Activated T-cell treated with anti-CD3 and anti-CD28 coated beads, Interleukin-2, amount 50 U/mL, for 24 hours (primary cell): ENCODE results near the gene PDE4D.
A peak's percentile ranks its signal among the peaks of the same experiment; 100 is the strongest.

Experiments used
- DNase-seq: peaks from one replicate; pipeline ENCODE4 v3.0.0-alpha.2; 2020
- H3K27ac Mint-ChIP-seq: 2 replicates; pipeline ENCODE4 v1.8.0; 2020; ENCODE audit warnings: mild to moderate bottlenecking, mixed read lengths
- H3K27me3 Mint-ChIP-seq: 2 replicates; pipeline ENCODE4 v1.8.0; 2020; ENCODE audit warnings: mixed read lengths
- H3K36me3 Mint-ChIP-seq: 2 replicates; pipeline ENCODE4 v1.8.0; 2020; ENCODE audit warnings: low read depth, mixed read lengths
- H3K4me1 Mint-ChIP-seq: 2 replicates; pipeline ENCODE4 v1.8.0; 2020; ENCODE audit warnings: low read depth, mixed read lengths
- H3K4me3 Mint-ChIP-seq: 2 replicates; pipeline ENCODE4 v1.8.0; 2020; ENCODE audit warnings: mild to moderate bottlenecking, moderate library complexity, mixed read lengths
- H3K9me3 Mint-ChIP-seq: 2 replicates; pipeline ENCODE4 v1.8.0; 2020; ENCODE audit warnings: mixed read lengths

The PDE4D gene

GRCh38 chr5:59027145-59027907, 866.2 kb downstream of the PDE4D start:
- peaks cover 76% of the 10 kb centered on the region for H3K36me3 Mint-ChIP-seq
- H3K9me3 Mint-ChIP-seq: no peaks in the 10 kb centered on the region
- H3K27ac Mint-ChIP-seq: no peak overlapping the region
- peaks cover 58% of the 10 kb centered on the region for H3K4me1 Mint-ChIP-seq
- H3K27me3 Mint-ChIP-seq: no peaks in the 10 kb centered on the region
- no peak for DNase-seq
- no peak overlapping the region for H3K4me3 Mint-ChIP-seq

GRCh38 chr5:59025734-59026133, 867.8 kb downstream of the PDE4D start:
- peaks cover 67% of the 10 kb centered on the region for H3K4me1 Mint-ChIP-seq
- H3K36me3 Mint-ChIP-seq: peaks cover 78% of the 10 kb centered on the region
- H3K9me3 Mint-ChIP-seq: no peaks in the 10 kb centered on the region
- DNase-seq: no peak
- H3K4me3 Mint-ChIP-seq: no peak overlapping the region
- no peak overlapping the region for H3K27ac Mint-ChIP-seq
- no peaks in the 10 kb centered on the region for H3K27me3 Mint-ChIP-seq

- no peaks in the 10 kb centered on the region for H3K27me3 Mint-ChIP-seq
- no peak for DNase-seq
- peak overlapping the region; percentile 92 for H3K27ac Mint-ChIP-seq
- no peak overlapping the region for H3K4me3 Mint-ChIP-seq
- H3K9me3 Mint-ChIP-seq: no peaks in the 10 kb centered on the region
- peaks cover 80% of the 10 kb centered on the region for H3K4me1 Mint-ChIP-seq
- peaks cover 78% of the 10 kb centered on the region for H3K36me3 Mint-ChIP-seq
Observed at GRCh38 chr5:59021837-59022514, 871.5 kb downstream of the PDE4D start.

GRCh38 chr5:59021286-59021673, 872.2 kb downstream of the PDE4D start:
- Mint-ChIP-seq H3K36me3 (peaks cover 81% of the 10 kb centered on the region), H3K27me3 (no peaks in the 10 kb centered on the region), H3K9me3 (peaks cover 5% of the 10 kb centered on the region), H3K27ac (peak overlapping the region; percentile 92), H3K4me3 (peak overlapping the region; percentile 15), H3K4me1 (peaks cover 79% of the 10 kb centered on the region)
- no peak for DNase-seq

- Mint-ChIP-seq H3K27me3 (no peaks in the 10 kb centered on the region), H3K27ac (peak overlapping the region; percentile 92), H3K36me3 (peaks cover 81% of the 10 kb centered on the region), H3K9me3 (peaks cover 8% of the 10 kb centered on the region), H3K4me1 (peaks cover 76% of the 10 kb centered on the region), H3K4me3 (peak overlapping the region; percentile 15)
- no peak for DNase-seq
Observed at GRCh38 chr5:59020611-59021285, 872.8 kb downstream of the PDE4D start.

GRCh38 chr5:59019078-59019477, 874.4 kb downstream of the PDE4D start:
- Mint-ChIP-seq H3K27me3 (no peaks in the 10 kb centered on the region), H3K36me3 (peaks cover 81% of the 10 kb centered on the region), H3K9me3 (peaks cover 9% of the 10 kb centered on the region), H3K27ac (peak overlapping the region; percentile 92), H3K4me1 (peaks cover 68% of the 10 kb centered on the region), H3K4me3 (no peak overlapping the region)
- DNase-seq: no peak

- H3K36me3 Mint-ChIP-seq: peaks cover 89% of the 10 kb centered on the region
- H3K9me3 Mint-ChIP-seq: peaks cover 23% of the 10 kb centered on the region
- DNase-seq: no peak
- H3K4me3 Mint-ChIP-seq: no peak overlapping the region
- peaks cover 67% of the 10 kb centered on the region for H3K4me1 Mint-ChIP-seq
- no peak overlapping the region for H3K27ac Mint-ChIP-seq
- no peaks in the 10 kb centered on the region for H3K27me3 Mint-ChIP-seq
Observed at GRCh38 chr5:59016925-59017324, 876.6 kb downstream of the PDE4D start.

GRCh38 chr5:59008816-59009473, 884.6 kb downstream of the PDE4D start:
- H3K27ac Mint-ChIP-seq: peak overlapping the region; percentile 40
- no peak overlapping the region for H3K4me3 Mint-ChIP-seq
- H3K27me3 Mint-ChIP-seq: no peaks in the 10 kb centered on the region
- peaks cover 71% of the 10 kb centered on the region for H3K4me1 Mint-ChIP-seq
- peaks cover 42% of the 10 kb centered on the region for H3K36me3 Mint-ChIP-seq
- no peak for DNase-seq
- peaks cover 16% of the 10 kb centered on the region for H3K9me3 Mint-ChIP-seq

GRCh38 chr5:59007460-59008063, 886.0 kb downstream of the PDE4D start:
- Mint-ChIP-seq H3K4me3 (no peak overlapping the region), H3K4me1 (peaks cover 74% of the 10 kb centered on the region), H3K27ac (no peak overlapping the region), H3K36me3 (peaks cover 28% of the 10 kb centered on the region), H3K27me3 (no peaks in the 10 kb centered on the region), H3K9me3 (peaks cover 3% of the 10 kb centered on the region)
- no peak for DNase-seq

GRCh38 chr5:59005934-59006701, 887.4 kb downstream of the PDE4D start:
- Mint-ChIP-seq H3K27ac (peak overlapping the region; percentile 63), H3K4me1 (peaks cover 83% of the 10 kb centered on the region), H3K27me3 (no peaks in the 10 kb centered on the region), H3K36me3 (peaks cover 15% of the 10 kb centered on the region), H3K4me3 (no peak overlapping the region), H3K9me3 (no peaks in the 10 kb centered on the region)
- no peak for DNase-seq

GRCh38 chr5:59003641-59004040, 889.9 kb downstream of the PDE4D start:
- H3K36me3 Mint-ChIP-seq: peaks cover 11% of the 10 kb centered on the region
- no peak overlapping the region for H3K4me3 Mint-ChIP-seq
- H3K27me3 Mint-ChIP-seq: no peaks in the 10 kb centered on the region
- H3K27ac Mint-ChIP-seq: peak overlapping the region; percentile 11
- H3K4me1 Mint-ChIP-seq: peaks cover 81% of the 10 kb centered on the region
- no peak for DNase-seq
- H3K9me3 Mint-ChIP-seq: no peaks in the 10 kb centered on the region

- Mint-ChIP-seq H3K9me3 (no peaks in the 10 kb centered on the region), H3K4me3 (no peak overlapping the region), H3K27me3 (no peaks in the 10 kb centered on the region), H3K4me1 (peaks cover 80% of the 10 kb centered on the region), H3K27ac (no peak overlapping the region), H3K36me3 (peaks cover 11% of the 10 kb centered on the region)
- DNase-seq: no peak
Observed at GRCh38 chr5:59003124-59003523, 890.4 kb downstream of the PDE4D start.

- Mint-ChIP-seq H3K9me3 (no peaks in the 10 kb centered on the region), H3K36me3 (peaks cover 11% of the 10 kb centered on the region), H3K4me1 (peaks cover 75% of the 10 kb centered on the region), H3K27me3 (no peaks in the 10 kb centered on the region), H3K27ac (peak overlapping the region; percentile 83), H3K4me3 (no peak overlapping the region)
- no peak for DNase-seq
Observed at GRCh38 chr5:59002162-59002825, 891.2 kb downstream of the PDE4D start.
